PC-3 (cell line): Measurements from ENCODE around the gene MYL12B. TPM values are rescaled to one million over a fixed set of nuclear protein-coding genes. Genes with fewer than 3 reads are reported as not detected.

ENCODE experiments used
- ATAC-seq: fragments of 200-7000 bp; cut with Tn5 transposase; 2 replicates; pipeline ENCODE4 v1.9.1; 2020; ENCODE audit warnings: mild to moderate bottlenecking, moderate library complexity
- BruUV-seq: library from RNA; stranded (reverse); fragments of 400-500 nt; replicated peaks from 2 replicates; lab custom pipeline; 2021; lab: Mats Ljungman, UMichigan
- CTCF ChIA-PET: fragments of 300-600 bp; sonication (Branson Sonifier 250); formaldehyde crosslinking; loops from one replicate; lab custom pipeline; 2022; ENCODE audit warnings: antibody characterized with exemption; lab: Charles Lee
- POLR2A ChIA-PET: fragments of 300-600 bp; sonication (Branson Sonifier 250); formaldehyde crosslinking; loops from one replicate; lab custom pipeline; 2022; ENCODE audit warnings: antibody characterized with exemption; ENCODE audit not compliant: unreplicated experiment; lab: Charles Lee
- DNase-seq: peaks from one replicate; pipeline ENCODE4 v3.0.0-alpha.2; 2015
- H2AFZ ChIP-seq: fragments of 300-600 bp; sonication (generic); 2 replicates; pipeline ENCODE4 v1.6.0; 2016; ENCODE audit warnings: antibody characterized with exemption, low read length
- H3F3A ChIP-seq: fragments of 300-600 bp; sonication (generic); one replicate; pipeline ENCODE4 v1.6.0; 2017; ENCODE audit warnings: antibody characterized with exemption, low read length, control low read depth, mild to moderate bottlenecking; ENCODE audit not compliant: unreplicated experiment
- H3K27ac ChIP-seq: fragments of 300-600 bp; sonication (generic); 2 replicates; pipeline ENCODE4 v1.5.1; 2016; ENCODE audit warnings: mild to moderate bottlenecking, low read length
- H3K27me3 ChIP-seq: fragments of 300-600 bp; sonication (generic); 2 replicates; pipeline ENCODE4 v1.6.1; 2016; ENCODE audit warnings: low read length, mixed read lengths
- H3K36me3 ChIP-seq: fragments of 300-600 bp; sonication (generic); 2 replicates; pipeline ENCODE4 v1.6.1; 2016; ENCODE audit warnings: low read depth, mixed run types, low read length, mixed read lengths
- H3K4me1 ChIP-seq: fragments of 300-600 bp; sonication (generic); 2 replicates; pipeline ENCODE4 v1.5.1; 2016; ENCODE audit warnings: low read length; ENCODE audit not compliant: insufficient read depth
- H3K4me2 ChIP-seq: fragments of 300-600 bp; sonication (generic); 2 replicates; pipeline ENCODE4 v1.6.0; 2016; ENCODE audit warnings: low read length
- H3K4me3 ChIP-seq: fragments of 300-600 bp; sonication (generic); 2 replicates; pipeline ENCODE4 v1.5.1; 2016; ENCODE audit warnings: mild to moderate bottlenecking, low read length, mixed read lengths
- H3K79me2 ChIP-seq: fragments of 300-600 bp; sonication (generic); 2 replicates; pipeline ENCODE4 v1.6.1; 2017; ENCODE audit warnings: low read length, mixed read lengths
- H3K9ac ChIP-seq: fragments of 300-600 bp; sonication (generic); 2 replicates; pipeline ENCODE4 v1.6.0; 2016; ENCODE audit warnings: mild to moderate bottlenecking, low read length
- H3K9me2 ChIP-seq: fragments of 300-600 bp; sonication (generic); replicated peaks from 2 replicates; pipeline ENCODE4 v1.6.1; 2016; ENCODE audit warnings: mixed run types, low read length, mixed read lengths
- H3K9me3 ChIP-seq: fragments of 300-600 bp; sonication (generic); 2 replicates; pipeline ENCODE4 v1.6.1; 2016; ENCODE audit warnings: low read length, mixed read lengths
- H4K20me1 ChIP-seq: fragments of 300-600 bp; sonication (generic); 2 replicates; pipeline ENCODE4 v1.6.1; 2016; ENCODE audit warnings: low read length, mixed read lengths
- CTCF ChIP-seq: fragments of 300-600 bp; sonication (generic); conservative IDR thresholded peaks from 2 replicates; pipeline ENCODE4 v1.5.1; 2017; ENCODE audit warnings: antibody characterized with exemption, low read depth, mild to moderate bottlenecking, low read length
- EZH2 ChIP-seq: fragments of 300-600 bp; sonication (generic); IDR thresholded peaks from one replicate; pipeline ENCODE4 v1.6.1; 2017; ENCODE audit warnings: antibody characterized with exemption, mild to moderate bottlenecking, low read length; ENCODE audit not compliant: unreplicated experiment
- EZH2phosphoT487 ChIP-seq: fragments of 300-600 bp; sonication (generic); IDR thresholded peaks from 2 replicates; pipeline ENCODE4 v1.6.1; 2018; ENCODE audit warnings: mild to moderate bottlenecking, antibody characterized with exemption, low read length, borderline replicate concordance
- intact Hi-C: fragments of 100-400 bp; cut with micrococcal nuclease; formaldehyde crosslinking; loops from 2 replicates; pipeline ENCODE4 v1.9.0; 2023
- total RNA-seq: library from RNA; depleted of rRNA; stranded (reverse); fragments of >200 nt; gene quantifications from 2 replicates; pipeline ENCODE4 v1.2.3, GENCODE V29; 2014

Gene MYL12B
- total RNA-seq, 1 experiment from 2014 or later: 308 TPM

- Histone ChIP-seq H3K9me3 (no peaks in the 10 kb centered on the region), H3K9ac (no peak overlapping the region), H3K27me3 (no peaks in the 10 kb centered on the region), H3K36me3 (peaks cover 30% of the 10 kb centered on the region), H2AFZ (no peak overlapping the region), H3K4me3 (no peak overlapping the region), H3K4me2 (no peak overlapping the region), H3K4me1 (peaks cover 27% of the 10 kb centered on the region), H4K20me1 (no peaks in the 10 kb centered on the region), H3K9me2 (no peaks in the 10 kb centered on the region), H3K27ac (no peak overlapping the region), H3F3A (no peaks in the 10 kb centered on the region), H3K79me2 (peaks cover 6% of the 10 kb centered on the region; the same call in 1 of the 2 replicates)
- intact Hi-C loops: loop anchor here (5.0 kb wide), 2 partner anchors 233 to 493 kb away; no protein-coding TSS in a partner anchor
- ChIA-PET CTCF (no interaction called here), POLR2A (interaction anchor here (0.6 kb wide), 2 partner anchors 16 to 27 kb away, joined by 3 read pairs; no protein-coding TSS in a partner anchor)
- no peak for TF ChIP-seq EZH2
- no peak for TF ChIP-seq EZH2phosphoT487
- TF ChIP-seq CTCF: no peak
- ATAC-seq (no peak), DNase-seq (no peak)
- BruUV-seq: TSS peak; percentile 1
Observed at GRCh38 chr18:3279201-3280185, 17.6 kb downstream of the MYL12B start.

- Histone ChIP-seq H3K36me3 (peaks cover 13% of the 10 kb centered on the region; the same call in 1 of the 2 replicates), H3K9me2 (no peaks in the 10 kb centered on the region), H2AFZ (no peak overlapping the region), H3K27ac (no peak overlapping the region), H4K20me1 (no peaks in the 10 kb centered on the region), H3K4me2 (0 out of 2 replicates have a peak overlapping the region, but pooled peaks have one; percentile 60), H3K4me1 (peaks cover 27% of the 10 kb centered on the region), H3K79me2 (no peaks in the 10 kb centered on the region), H3K9me3 (no peaks in the 10 kb centered on the region), H3K4me3 (no peak overlapping the region), H3F3A (no peaks in the 10 kb centered on the region), H3K9ac (0 out of 2 replicates have a peak overlapping the region, but pooled peaks have one; percentile 2), H3K27me3 (no peaks in the 10 kb centered on the region)
- ATAC-seq (peak; percentile 64), DNase-seq (peak; percentile 96)
- TF ChIP-seq EZH2 (no peak), EZH2phosphoT487 (no peak), CTCF (peak; percentile 87)
- ChIA-PET CTCF (interaction anchor here (0.6 to 1.8 kb wide), 9 partner anchors 160 to 385 kb away, joined by 3 to 13 read pairs (median 4); no protein-coding TSS in a partner anchor), POLR2A (interaction anchor here (0.5 to 0.7 kb wide), 4 partner anchors 136 to 322 kb away, joined by 3 to 12 read pairs (median 8); no protein-coding TSS in a partner anchor)
- BruUV-seq: no TSS peak
- intact Hi-C loops: loop anchor here (1.0 to 5.0 kb wide), 7 partner anchors 41 to 717 kb away; no protein-coding TSS in a partner anchor
Observed at GRCh38 chr18:3281456-3282400, 19.8 kb downstream of the MYL12B start.
